HL-60 (cell line): ENCODE results near the gene GRIN3A.

Experiments
- DNase-seq, 2 experiments: peaks; one replicate each; pipeline ENCODE4 v3.0.0-alpha.2; 2010 to 2020; ENCODE audit warnings: low read depth in 1 of 2, low spot score in 1 of 2
- H3K27ac ChIP-seq: fragments of 250-450 bp; sonication (Bioruptor Pico); replicated peaks from 2 replicates; pipeline ENCODE4 v1.5.1; 2020; ENCODE audit warnings: mild to moderate bottlenecking, moderate library complexity
- H3K27me3 ChIP-seq: fragments of 250-450 bp; sonication (Bioruptor Pico); 2 replicates; pipeline ENCODE4 v1.5.1; 2021; ENCODE audit warnings: mild to moderate bottlenecking, moderate library complexity; ENCODE audit not compliant: insufficient read depth, poor library complexity, severe bottlenecking
- H3K4me3 ChIP-seq: replicated peaks from 2 replicates; pipeline ENCODE4 v1.5.1; 2011; ENCODE audit warnings: mild to moderate bottlenecking, control low read depth, low read length; ENCODE audit not compliant: insufficient read depth
- CTCF ChIP-seq: IDR thresholded peaks from one replicate; pipeline ENCODE4 v1.5.1; 2011; ENCODE audit warnings: low read length, control low read depth, inconsistent platforms; ENCODE audit not compliant: insufficient read depth
- GABPA ChIP-seq: IDR thresholded peaks from 2 replicates; pipeline ENCODE4 v1.6.1; 2012; ENCODE audit warnings: low read depth
- POLR2AphosphoS5 ChIP-seq: IDR thresholded peaks from 2 replicates; pipeline ENCODE4 v1.6.1; 2012; ENCODE audit warnings: low read depth
- REST ChIP-seq: IDR thresholded peaks from 2 replicates; pipeline ENCODE4 v1.6.1; 2012; ENCODE audit warnings: low read depth; ENCODE audit not compliant: insufficient replicate concordance
- SPI1 ChIP-seq: IDR thresholded peaks from 2 replicates; pipeline ENCODE4 v1.6.1; 2012; ENCODE audit warnings: low read depth, mild to moderate bottlenecking, borderline replicate concordance

GRIN3A gene

GRCh38 chr9:101758304-101758930 is 20.0 kb upstream of the GRIN3A start:
- Histone ChIP-seq H3K27me3 (no peaks in the 10 kb centered on the region), H3K27ac (no peak overlapping the region), H3K4me3 (no peak overlapping the region)
- TF ChIP-seq REST (no peak), GABPA (no peak), SPI1 (no peak), POLR2AphosphoS5 (no peak), CTCF (no peak)
- DNase-seq: no peak

- no peak for TF ChIP-seq CTCF
- no peak for TF ChIP-seq SPI1
- no peak for TF ChIP-seq GABPA
- TF ChIP-seq REST: no peak
- TF ChIP-seq POLR2AphosphoS5: no peak
- no peaks in the 10 kb centered on the region for H3K27me3 ChIP-seq
- no peak for DNase-seq
- H3K4me3 ChIP-seq: no peak overlapping the region
- H3K27ac ChIP-seq: no peak overlapping the region
Measured at GRCh38 chr9:101753716-101754115, 15.3 kb upstream of the GRIN3A start.

GRCh38 chr9:101751895-101752294 is 13.4 kb upstream of the GRIN3A start:
- no peak for DNase-seq
- Histone ChIP-seq H3K4me3 (no peak overlapping the region), H3K27ac (no peak overlapping the region), H3K27me3 (no peaks in the 10 kb centered on the region)
- TF ChIP-seq CTCF: no peak
- TF ChIP-seq GABPA: no peak
- TF ChIP-seq SPI1: no peak
- TF ChIP-seq POLR2AphosphoS5: no peak
- TF ChIP-seq REST: no peak
